G401.6 (cell line): ENCODE data around the gene EYA3.
A peak's percentile ranks its signal among the peaks of the same experiment; 100 is the strongest.

Experiments used
- FAIRE-seq: peaks from 2 replicates; lab custom pipeline; 2012; peaks lifted over from hg19 to GRCh38; lab: Jason Lieb, UNC

Gene EYA3

GRCh38 chr1:28088168-28088961 is at the start of gene EYA3:
EYA3 (minus strand) TSS chr1:28088610; CDS start chr1:28058026, 30,584 bp downstream.
- peak; percentile 99 for FAIRE-seq

- no peak for FAIRE-seq
These were observed 48.7 kb upstream of the EYA3 start for GRCh38 chr1:28136922-28137613.

GRCh38 chr1:28136169-28136921 is 47.9 kb upstream of the EYA3 start:
- FAIRE-seq: no peak

GRCh38 chr1:28135371-28136168 is 47.2 kb upstream of the EYA3 start:
- no peak for FAIRE-seq

- no peak for FAIRE-seq
These were observed 46.3 kb upstream of the EYA3 start for GRCh38 chr1:28134651-28135207.

GRCh38 chr1:28132171-28133167 is 44.1 kb upstream of the EYA3 start:
- no peak for FAIRE-seq

- FAIRE-seq: no peak
These were observed 42.5 kb upstream of the EYA3 start for GRCh38 chr1:28130901-28131300.

- no peak for FAIRE-seq
These were observed 40.7 kb upstream of the EYA3 start for GRCh38 chr1:28129150-28129549.

- FAIRE-seq: no peak
These were observed 39.3 kb upstream of the EYA3 start for GRCh38 chr1:28127617-28128257.

GRCh38 chr1:28126783-28127490 is 38.5 kb upstream of the EYA3 start:
- no peak for FAIRE-seq

GRCh38 chr1:28126212-28126611 is 37.8 kb upstream of the EYA3 start:
- FAIRE-seq: no peak

- no peak for FAIRE-seq
These were observed 35.1 kb upstream of the EYA3 start for GRCh38 chr1:28123461-28123961.

GRCh38 chr1:28122183-28122582 is 33.8 kb upstream of the EYA3 start:
- no peak for FAIRE-seq

GRCh38 chr1:28119556-28119955 is 31.1 kb upstream of the EYA3 start:
- FAIRE-seq: no peak

- no peak for FAIRE-seq
These were observed 30.4 kb upstream of the EYA3 start for GRCh38 chr1:28118640-28119307.

- FAIRE-seq: no peak
These were observed 26.9 kb upstream of the EYA3 start for GRCh38 chr1:28115267-28115666.

GRCh38 chr1:28114844-28115243 is 26.4 kb upstream of the EYA3 start:
- no peak for FAIRE-seq

- no peak for FAIRE-seq
These were observed 24.8 kb upstream of the EYA3 start for GRCh38 chr1:28113242-28113572.
